Activated T-cell treated with anti-CD3 and anti-CD28 coated beads for 24 hours (primary cell): Measurements from ENCODE around the gene COG7.
"Not testable (repeated sequence)": the region's sequence is repeated elsewhere in the genome, so short reads cannot be mapped to it uniquely, and the experiment has no call there.

ENCODE experiments used
- DNase-seq: peaks from one replicate; pipeline ENCODE4 v3.0.0-alpha.2; 2020; ENCODE audit warnings: low read depth

Gene COG7

GRCh38 chr16:23408823-23409298 is 44.1 kb downstream of the COG7 start:
- DNase-seq, result no peak

- no peak for DNase-seq
These were observed 44.7 kb downstream of the COG7 start for GRCh38 chr16:23408242-23408822.

GRCh38 chr16:23407436-23408127 is 45.4 kb downstream of the COG7 start:
- no peak for DNase-seq

- DNase-seq, result no peak
These were observed 46.3 kb downstream of the COG7 start for GRCh38 chr16:23406546-23407240.

GRCh38 chr16:23406024-23406423 is 47.0 kb downstream of the COG7 start:
- DNase-seq, result no peak

- no peak for DNase-seq
These were observed 49.4 kb downstream of the COG7 start for GRCh38 chr16:23403547-23403946.

GRCh38 chr16:23402100-23402499 is 50.9 kb downstream of the COG7 start:
- no peak for DNase-seq

GRCh38 chr16:23401139-23401538 is 51.9 kb downstream of the COG7 start:
- DNase-seq, result no peak

GRCh38 chr16:23400447-23400846 is 52.5 kb downstream of the COG7 start:
- not testable (repeated sequence) for DNase-seq

- DNase-seq, result no peak
These were observed 53.8 kb downstream of the COG7 start for GRCh38 chr16:23398987-23399805.

- DNase-seq, result no peak
These were observed 55.5 kb downstream of the COG7 start for GRCh38 chr16:23397464-23397863.

GRCh38 chr16:23395732-23396131 is 57.3 kb downstream of the COG7 start:
- no peak for DNase-seq

- no peak for DNase-seq
These were observed 58.7 kb downstream of the COG7 start for GRCh38 chr16:23394141-23394831.

GRCh38 chr16:23392223-23392600 is 60.8 kb downstream of the COG7 start:
- DNase-seq, result no peak

GRCh38 chr16:23391381-23392222 is 61.4 kb downstream of the COG7 start:
- DNase-seq, result no peak

- not testable (repeated sequence) for DNase-seq
These were observed 63.1 kb downstream of the COG7 start for GRCh38 chr16:23389936-23390335.

GRCh38 chr16:23389201-23389600 is 63.8 kb downstream of the COG7 start:
- no peak for DNase-seq

GRCh38 chr16:23388786-23389185 is 64.2 kb downstream of the COG7 start:
- DNase-seq, result no peak

GRCh38 chr16:23387666-23388065 is 65.3 kb downstream of the COG7 start:
- DNase-seq, result no peak

- DNase-seq, result no peak
These were observed 67.5 kb downstream of the COG7 start for GRCh38 chr16:23385441-23385840.

GRCh38 chr16:23384878-23385277 is 68.1 kb downstream of the COG7 start:
- DNase-seq, result no peak
